Measurements from ENCODE around the gene PAPOLA.
"Not testable (repeated sequence)": the region's sequence is repeated elsewhere in the genome, so short reads cannot be mapped to it uniquely, and the experiment has no call there.

The PAPOLA gene

DNA sequence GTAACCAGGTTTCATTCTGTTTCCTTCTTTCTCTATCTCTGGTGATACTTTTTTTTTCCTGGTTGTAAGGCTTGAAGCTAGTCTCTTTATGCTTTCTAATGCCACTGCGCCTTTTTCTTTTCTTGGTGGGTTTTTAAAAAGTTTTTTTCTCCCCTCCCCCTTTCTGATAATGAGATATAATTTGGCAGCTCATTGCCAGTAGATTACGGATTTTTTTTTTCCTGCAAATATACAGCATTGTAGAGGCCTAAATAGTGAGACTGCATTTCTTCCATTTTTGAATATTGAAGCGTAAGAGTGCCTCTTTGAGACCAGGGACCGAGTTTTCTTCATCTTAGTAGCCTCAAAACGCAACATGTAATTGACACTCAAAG is 1.1 kb downstream of the PAPOLA start:
- DNase-seq, result no peak

DNA sequence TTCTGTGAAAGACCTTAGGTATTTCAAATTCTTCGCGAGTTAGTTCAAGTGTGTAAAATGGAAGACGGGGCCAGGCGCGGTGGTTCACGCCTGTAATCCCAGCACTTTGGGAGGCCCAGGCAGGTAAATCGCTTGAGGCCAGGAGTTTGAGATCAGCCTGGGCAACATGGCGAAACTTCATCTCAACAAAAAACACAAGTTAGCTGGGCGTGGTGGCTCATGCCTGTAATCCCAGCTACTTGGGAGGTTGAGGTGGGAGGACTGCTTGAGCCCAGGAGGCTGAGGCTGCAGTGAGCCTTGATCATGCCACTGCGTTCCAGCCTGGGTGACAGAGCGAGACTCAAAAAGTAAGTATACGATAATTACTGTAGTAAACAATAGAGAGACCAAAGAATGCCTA is 2.2 kb downstream of the PAPOLA start:
- not testable (repeated sequence) for DNase-seq

DNA sequence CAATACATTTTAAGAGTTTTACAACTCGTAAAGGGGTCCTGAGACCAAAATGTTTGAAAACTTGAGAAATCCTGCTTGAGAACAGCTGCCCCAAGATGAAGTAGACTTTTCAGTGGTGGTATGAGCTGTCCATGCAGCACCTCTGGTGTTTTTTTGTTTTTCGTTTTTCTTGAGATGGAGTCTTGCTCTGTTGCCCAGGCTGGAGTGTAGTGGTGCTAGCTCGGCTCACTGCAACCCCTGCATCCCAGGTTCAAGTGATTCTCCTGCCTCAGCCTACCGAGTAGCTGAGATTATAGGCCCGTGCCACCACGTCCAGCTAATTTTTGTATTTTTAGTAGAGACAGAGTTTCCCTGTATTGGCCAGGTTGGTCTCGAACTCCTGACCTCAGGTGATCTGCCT is 5.5 kb downstream of the PAPOLA start:
- no peak for DNase-seq

DNA sequence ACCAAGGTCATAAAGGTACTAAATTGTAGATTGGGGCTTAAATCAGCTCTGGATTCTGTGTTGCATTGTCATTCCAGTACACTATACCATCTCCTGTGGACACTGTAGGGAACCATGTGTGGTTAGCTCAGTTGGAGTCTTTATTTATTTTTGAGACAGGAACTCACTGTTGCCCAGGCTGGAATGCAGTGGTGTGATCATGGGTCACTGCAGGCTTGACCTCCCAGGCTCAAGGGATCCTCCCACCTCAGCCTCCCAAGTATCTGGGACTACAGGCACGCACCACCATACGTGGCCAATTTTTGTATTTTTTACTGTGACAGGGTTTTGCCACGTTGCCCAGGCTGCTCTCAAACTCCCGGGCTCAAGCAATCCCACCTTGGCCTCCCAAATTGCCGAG is 6.7 kb downstream of the PAPOLA start:
- no peak for DNase-seq

DNA sequence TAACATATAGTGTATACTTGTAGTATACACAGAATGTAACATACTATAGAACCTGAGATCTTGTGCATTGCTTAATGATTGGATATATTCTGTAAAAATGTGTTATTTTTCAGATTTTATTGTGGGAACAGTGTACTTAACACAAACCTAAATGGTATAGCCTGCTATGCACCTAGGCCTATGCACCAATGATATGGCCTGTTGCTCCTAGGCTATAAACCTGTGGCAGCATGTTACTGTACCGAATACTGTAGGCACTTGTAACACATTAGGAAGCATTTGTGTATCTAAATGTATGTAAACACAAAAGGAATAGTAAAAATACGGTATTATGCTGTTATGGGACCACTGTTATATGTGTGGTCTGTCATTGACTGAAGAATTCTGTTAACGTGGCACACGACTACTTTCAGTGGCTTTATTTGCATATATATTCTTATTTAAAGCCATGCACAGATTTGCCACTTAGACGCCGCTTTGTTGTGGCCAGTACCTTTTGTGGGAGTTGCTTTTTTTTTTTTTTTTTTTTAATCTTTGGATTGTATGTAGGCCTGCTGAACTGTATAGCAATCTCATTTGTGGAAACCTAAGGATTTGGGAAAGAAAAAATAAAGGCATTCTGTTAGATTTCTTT is 7.4 kb downstream of the PAPOLA start:
- DNase-seq, result no peak

DNA sequence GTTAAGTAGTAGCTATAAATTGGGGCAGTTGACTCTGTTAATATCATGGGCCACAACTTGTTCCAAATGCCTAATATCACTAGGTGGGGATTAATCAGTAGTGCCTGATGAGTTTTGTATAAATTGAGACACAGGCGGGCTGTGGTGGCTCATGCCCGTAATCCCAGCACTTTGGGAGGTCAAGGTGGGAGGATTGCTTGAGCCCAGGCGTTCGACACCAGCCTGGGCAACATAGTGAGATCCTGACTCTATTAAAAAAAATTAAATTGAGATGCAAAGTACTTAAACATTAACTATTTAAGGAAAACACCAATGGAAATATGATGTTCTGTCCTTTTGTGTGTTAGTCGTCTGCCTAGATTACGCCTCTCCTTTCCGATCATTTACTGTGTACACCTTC is 9.0 kb downstream of the PAPOLA start:
- DNase-seq, result no peak

DNA sequence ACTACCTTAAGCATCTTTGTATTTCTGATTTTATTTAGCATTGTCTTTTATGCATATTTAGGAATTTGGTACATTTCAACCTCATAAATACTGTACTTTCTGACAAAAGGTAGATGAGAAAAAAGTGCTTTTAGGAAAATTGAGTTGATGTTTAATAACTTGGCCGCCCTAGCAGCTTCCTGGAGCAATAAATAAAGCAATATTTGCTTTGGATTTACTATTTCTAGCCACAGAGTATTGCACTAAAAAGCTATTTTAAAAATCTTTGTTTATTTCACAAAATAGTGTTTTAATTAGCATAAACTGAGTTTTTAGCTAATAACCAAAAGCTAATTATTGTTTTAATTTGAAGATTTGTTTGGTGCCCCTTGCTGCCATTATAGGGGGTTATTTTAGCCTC is 9.5 kb downstream of the PAPOLA start:
- no peak for DNase-seq

DNA sequence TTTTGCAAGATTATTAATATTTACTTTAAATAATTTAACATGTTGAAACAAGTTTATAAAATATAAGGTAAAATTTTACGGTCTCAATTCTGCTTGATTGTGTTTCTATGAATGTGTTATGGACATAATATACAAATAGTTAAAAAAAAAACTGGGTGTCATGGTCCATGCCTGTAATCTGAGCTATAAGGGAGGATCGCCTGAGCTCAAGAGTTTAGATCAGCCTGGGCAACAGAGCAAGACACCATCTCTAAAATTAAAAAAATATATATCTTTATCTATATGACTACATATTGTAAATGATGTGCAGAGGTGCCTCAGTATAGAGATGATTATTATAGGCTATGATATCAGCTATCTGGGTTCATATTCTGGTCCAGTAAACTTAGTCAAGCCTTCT is 9.9 kb downstream of the PAPOLA start:
- DNase-seq, result no peak

DNA sequence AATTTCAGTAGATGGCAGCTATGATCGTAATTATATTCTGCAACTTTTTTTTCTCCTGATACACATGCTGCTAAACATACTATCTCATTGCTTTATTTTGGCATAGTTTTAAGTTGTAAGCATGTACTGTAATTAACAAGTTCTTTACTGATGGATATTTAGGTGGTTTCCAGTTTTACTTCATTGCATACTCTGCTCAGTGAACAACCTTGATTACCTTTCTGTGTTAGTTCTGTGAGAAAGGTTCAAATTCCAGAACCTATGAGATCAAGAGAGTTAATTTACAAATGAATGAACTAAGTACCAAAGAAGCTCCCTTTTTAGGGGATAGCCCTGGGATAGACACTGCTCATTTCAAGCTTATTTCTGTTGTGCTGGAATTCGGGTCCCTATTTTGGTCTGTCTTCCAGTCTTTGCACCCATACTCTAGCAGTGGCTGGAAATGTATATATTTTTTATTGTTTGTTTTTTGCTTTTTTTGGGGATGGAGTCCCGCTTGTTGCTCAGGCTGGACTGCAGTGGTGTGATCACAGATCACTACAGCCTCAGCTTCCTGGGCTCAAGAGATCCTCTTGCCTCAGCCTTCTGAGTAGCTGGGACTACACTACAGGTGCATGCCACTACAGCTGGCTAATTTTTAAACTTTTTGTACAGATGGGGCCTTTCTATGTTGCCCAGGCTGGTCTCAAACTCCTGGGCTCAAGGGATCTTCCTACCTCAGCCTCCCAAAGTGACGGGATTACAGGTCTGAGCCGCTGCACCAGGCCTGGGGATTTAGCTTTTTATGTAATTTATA is 10.6 kb downstream of the PAPOLA start:
- DNase-seq, result no peak

DNA sequence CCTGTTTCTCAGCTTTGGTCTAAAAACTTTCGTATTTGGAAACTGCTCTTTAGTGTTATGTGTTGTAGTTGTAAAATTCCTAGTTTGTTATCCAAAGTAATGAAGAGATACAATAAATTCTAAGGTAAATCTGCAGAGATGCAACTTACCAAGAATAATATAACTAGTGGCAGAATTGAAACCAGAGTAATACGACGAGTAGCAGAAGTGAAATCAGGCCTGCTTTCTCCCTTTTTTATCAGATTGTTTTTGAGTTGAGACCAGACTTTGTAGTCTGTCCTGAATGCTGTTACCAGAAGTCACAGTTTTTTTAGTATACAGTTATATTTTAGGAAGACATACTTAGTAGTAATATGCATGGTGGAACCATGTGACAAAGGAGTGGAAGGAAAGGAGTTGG is 12.5 kb downstream of the PAPOLA start:
- no peak for DNase-seq

DNA sequence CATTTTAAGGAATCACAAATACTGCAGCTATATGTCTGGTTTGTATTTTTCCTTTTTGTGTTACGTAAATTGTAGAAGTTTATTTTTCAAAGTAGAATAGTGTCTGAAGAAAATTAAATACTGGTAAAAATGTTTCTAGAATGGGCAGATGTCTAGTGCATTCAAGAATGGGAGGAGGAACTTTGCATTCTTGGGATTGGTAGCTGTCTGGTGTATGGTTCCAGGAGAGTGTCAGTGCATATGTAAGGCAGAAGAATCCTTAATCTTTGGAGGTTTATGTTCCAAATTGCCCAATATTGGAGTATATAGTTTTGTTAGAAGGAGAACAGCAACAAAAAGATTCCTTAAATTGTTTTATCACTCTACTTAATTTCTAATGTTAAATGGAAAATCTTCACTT is 13.5 kb downstream of the PAPOLA start:
- DNase-seq, result no peak

DNA sequence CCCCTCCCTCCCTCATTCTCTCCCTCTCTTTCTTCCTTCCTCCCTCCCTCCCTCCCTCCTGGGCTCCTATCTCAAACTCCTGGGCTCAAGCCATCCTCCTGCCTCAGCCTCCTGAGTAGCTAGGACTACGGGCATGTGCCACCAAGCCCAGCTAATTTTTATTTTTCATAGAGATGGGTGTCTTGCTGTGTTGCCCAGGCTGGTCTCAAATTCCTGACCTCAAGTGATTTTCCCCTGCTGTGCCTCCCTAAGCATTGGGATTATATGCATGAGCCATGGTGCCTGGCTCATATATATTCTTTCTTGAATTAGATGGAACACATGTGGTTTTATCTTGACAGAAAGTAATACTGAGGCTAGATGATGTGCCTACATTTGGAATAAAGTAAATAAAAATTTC is 14.2 kb downstream of the PAPOLA start:
- DNase-seq, result no peak

DNA sequence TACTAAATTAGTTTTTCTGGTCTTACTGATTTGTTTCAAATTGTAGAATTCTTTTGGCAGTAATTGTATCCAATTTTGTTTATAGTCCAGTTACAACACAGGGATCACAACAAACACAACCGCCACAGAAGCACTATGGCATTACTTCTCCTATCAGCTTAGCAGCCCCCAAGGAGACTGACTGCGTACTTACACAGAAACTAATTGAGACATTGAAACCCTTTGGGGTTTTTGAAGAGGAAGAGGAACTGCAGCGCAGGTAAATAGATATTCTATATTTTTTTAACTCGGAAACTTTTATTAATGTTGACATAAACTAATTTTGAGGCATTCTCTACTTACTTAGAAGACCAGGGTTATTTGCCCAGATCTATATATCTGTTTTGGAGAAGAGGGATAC is 17.8 kb downstream of the PAPOLA start:
- no peak for DNase-seq

DNA sequence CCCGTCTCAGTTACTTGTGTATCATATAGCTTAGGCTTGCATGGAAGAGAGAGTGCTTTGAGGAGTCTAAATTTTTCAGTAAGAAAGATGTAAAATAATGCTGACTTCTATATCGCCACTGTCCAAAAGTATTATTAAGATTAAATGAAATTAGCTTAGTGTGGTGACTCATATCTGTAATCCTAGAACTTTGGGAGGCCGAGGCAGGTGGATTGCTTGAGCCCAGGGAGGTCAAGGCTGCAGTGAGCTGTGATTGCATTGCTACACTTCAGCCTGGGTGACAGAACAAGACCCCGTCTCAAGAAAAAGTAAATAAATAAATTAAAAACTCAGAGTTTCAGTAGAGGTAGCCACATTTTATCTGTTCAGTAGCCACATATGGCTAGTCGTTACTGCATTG is 23.3 kb downstream of the PAPOLA start:
- DNase-seq, result no peak

DNA sequence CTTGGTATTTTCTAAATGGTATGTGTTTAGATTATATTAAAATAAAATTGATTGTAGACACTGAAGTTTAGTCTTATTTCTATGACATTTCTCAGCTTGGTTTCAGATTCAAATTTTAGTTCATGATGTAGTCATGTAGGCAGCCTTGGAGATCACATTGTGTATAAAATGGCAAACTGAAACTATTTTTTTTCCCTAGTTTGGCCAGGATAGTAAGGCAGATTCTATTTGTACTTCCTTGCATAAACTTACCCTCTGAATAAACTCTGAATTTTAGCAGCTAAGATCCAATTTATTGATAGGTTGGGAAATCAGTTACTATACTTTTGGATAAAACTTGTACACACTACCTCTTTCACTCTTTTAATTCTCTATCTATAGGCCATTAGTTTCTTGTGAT is 30.4 kb downstream of the PAPOLA start:
- DNase-seq, result no peak

DNA sequence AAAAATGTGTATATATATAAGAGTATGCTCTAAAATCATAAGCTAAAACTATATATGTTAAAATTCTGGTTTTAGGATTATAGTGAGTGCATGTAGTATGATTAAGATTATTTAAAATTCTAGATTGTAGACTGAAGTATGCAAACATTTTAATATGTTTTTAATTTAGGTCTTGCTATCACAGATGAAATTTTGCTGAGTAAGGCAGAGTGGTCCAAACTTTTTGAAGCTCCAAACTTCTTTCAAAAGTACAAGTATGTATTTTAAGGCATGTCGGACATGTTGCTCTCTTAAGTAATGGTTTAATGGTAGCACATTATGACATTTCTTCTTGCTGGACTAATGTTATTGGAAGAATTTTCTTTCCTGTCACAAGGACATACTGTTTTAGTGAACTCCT is 34.6 kb downstream of the PAPOLA start:
- no peak for DNase-seq

DNA sequence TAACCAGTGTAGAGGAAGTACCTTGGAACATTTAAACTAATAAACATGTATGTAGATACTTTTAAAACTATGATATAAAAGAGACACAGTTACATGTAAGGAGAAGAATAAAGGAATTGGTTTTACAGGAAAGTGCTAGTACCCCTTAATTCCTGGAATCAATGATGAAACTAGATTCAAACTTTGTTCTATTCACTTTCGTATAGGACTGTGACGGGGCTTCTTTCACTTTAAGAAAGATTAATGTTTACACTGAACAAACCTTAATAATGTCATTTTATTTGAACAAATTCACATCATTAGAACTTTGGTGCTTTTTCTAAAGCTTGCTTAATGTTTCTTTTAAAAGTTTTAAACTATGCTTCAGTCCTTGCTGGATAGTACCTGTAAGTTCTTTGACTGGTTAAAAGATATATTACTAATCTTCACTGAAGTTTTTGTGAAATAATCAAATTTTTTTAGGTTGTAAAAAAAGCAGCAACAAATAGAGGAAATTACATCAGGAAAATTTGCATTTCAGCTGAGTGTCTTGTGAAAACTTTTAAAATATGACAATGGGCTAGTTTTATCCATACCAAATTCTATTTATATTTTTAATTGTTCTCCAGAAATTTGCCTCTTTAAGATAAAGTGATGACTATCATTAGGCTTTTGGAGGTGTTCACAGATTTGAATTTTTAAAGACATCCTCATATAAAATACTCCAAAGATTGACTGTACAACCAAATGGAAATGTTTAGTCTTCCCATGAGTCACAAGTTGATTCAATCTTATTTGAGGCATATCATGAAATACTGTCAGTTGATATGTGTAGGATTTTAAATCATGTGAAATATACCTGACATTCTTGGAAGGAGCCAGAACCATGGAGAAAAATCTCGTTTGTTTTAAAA is 36.2 kb downstream of the PAPOLA start:
- no peak for DNase-seq

DNA sequence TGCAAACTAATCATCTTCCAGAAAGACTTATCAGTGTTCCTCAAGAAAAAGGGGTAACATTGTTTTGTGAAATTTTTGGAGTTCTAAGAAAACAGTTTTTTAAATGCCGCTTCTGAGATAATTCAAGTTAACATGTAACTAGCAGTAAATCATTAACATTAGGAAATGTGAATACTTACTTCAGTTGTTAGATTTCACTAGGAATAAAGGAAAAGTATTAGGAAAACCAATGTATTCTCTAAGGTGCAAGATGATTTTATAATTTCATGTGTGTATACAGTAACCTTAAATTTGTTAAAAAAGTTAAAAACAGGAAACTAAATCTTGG is 36.8 kb downstream of the PAPOLA start:
- no peak for DNase-seq

DNA sequence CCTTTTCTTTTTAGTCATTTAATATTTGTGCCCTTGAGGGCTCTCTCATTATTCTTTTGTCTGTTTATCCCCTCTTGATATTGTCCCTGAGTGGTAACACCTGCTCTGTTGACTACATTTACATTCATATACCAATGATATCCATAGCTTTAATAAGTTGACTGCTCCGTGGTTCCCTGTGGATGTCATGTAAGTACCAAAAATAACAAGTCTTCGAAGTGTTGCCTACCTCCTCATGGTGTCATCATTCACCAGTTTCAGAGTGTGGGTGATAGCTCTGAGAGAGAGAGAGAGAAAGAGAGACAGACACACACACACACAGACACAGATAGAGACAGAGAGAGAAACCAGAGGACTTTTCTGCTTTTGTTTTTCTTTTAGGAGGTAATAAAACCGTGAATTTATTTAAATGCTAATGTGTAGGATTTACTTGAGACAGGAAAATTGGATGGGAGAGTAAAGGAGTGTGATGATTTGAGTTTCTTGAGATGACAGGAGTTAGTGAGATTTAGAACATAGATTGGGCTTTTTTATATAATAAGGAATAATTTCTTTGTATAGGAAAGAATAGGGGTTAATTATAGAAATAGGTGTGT is 52.2 kb downstream of the PAPOLA start:
- DNase-seq, result no peak

DNA sequence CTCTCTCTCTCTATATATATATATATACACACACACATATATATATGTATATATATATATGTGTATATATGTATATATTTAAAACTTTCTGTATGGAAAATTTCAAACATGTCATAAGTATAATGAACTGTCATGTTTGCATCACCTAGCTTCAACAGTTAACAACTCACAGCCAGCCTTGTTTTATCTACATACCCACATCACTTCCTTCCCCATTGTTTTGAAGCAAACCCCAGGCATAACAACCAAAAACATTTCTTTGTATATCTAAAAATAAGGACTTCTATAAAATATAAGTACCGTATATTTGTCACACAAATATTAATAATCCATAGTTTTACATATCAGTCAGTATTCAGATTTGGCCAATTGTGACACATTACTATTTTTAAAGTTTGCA is 57.4 kb downstream of the PAPOLA start:
- DNase-seq, result no peak

DNA sequence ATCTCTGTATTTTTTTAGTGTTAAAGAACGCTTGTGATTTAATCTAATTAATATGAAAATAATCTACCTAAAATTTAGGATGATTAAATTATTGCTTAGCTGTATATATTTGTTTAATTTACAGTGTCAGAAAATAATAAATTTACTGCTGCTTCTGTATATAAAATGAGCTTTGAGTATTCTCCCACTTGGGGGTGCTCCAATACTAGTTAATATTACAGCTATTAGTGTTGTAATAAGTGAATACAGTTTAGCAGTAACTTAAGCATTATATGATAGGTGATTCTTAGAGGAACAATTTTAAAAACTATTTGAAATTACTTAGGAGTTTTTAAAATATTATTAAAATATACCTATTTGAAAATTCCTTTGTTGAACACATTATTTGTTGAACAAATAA is 62.2 kb downstream of the PAPOLA start:
- DNase-seq, result no peak

DNA sequence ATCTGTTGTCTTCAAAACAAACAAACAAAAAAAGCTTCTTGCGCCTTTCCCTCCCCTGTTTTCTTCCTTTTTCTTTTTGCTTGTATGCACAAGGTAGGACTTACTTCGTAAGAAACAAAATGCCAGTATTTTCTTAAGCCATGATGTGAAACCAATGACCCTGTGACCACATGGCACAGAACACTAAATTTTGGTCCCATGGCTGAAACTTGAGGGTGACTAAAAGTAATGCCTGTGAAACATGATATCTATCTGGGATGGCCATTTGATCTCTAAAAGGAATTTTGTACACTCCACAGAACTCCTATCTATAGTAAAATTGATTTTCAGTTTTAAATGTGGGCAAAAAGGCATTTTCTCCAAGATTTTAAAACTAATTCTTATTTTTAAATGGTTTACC is 63.6 kb downstream of the PAPOLA start:
- DNase-seq, result no peak

DNA sequence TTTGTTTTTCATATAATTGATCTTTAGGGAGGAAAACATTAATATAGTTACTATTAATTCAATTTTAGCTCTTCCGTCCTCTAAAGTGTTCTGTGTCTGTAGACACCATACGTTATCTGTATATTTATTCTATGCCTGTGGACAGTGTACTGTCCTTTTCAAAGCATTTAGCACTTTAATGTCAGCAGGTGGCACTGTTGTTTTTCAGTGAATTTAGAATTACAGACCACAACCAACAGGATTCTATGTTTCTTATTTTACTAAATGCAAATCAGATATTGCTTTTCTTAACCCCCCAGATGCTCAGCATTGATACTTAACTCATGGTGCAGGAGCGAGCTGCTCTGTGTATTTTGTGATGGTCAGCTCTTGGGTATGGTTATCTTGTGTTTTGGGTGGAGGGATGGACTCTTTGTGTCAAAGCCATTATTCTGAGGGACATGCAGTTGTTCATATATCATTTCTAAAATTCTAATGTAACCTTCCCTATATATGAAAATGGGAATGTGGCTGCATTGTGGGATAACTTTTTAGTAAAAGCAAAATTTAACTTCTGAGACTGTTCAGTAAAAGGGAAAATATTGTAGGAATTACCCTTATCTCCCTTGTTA is 65.2 kb downstream of the PAPOLA start:
- no peak for DNase-seq
